OCI-M2 (cell line): ENCODE data around the gene HHAT.
"Not testable (repeated sequence)": the region's sequence is repeated elsewhere in the genome, so short reads cannot be mapped to it uniquely, and the experiment has no call there.

Experiments
- DNase-seq: peaks from one replicate; lab custom pipeline; 2025; ENCODE audit not compliant: unreplicated experiment; lab: John Stamatoyannopoulos, UW

The HHAT gene

GRCh38 chr1:210354305-210354704 is 25.6 kb downstream of the HHAT start:
- DNase-seq, result not testable (repeated sequence)

- no peak for DNase-seq
Observed at GRCh38 chr1:210358626-210359025, 29.9 kb downstream of the HHAT start.

- DNase-seq, result no peak
Observed at GRCh38 chr1:210359255-210359654, 30.6 kb downstream of the HHAT start.

GRCh38 chr1:210360852-210361477 is 32.3 kb downstream of the HHAT start:
- no peak for DNase-seq

- DNase-seq, result no peak
Observed at GRCh38 chr1:210361665-210362064, 33.0 kb downstream of the HHAT start.

- DNase-seq, result no peak
Observed at GRCh38 chr1:210362526-210362925, 33.8 kb downstream of the HHAT start.

GRCh38 chr1:210363119-210363518 is 34.4 kb downstream of the HHAT start:
- no peak for DNase-seq

GRCh38 chr1:210364479-210364878 is 35.8 kb downstream of the HHAT start:
- no peak for DNase-seq

- DNase-seq, result no peak
Observed at GRCh38 chr1:210366767-210367166, 38.1 kb downstream of the HHAT start.

GRCh38 chr1:210367566-210367965 is 38.9 kb downstream of the HHAT start:
- no peak for DNase-seq

- no peak for DNase-seq
Observed at GRCh38 chr1:210369425-210369824, 40.7 kb downstream of the HHAT start.

GRCh38 chr1:210371916-210372315 is 43.2 kb downstream of the HHAT start:
- no peak for DNase-seq

- DNase-seq, result no peak
Observed at GRCh38 chr1:210372491-210372890, 43.8 kb downstream of the HHAT start.

GRCh38 chr1:210372931-210373627 is 44.4 kb downstream of the HHAT start:
- DNase-seq, result no peak

- DNase-seq, result no peak
Observed at GRCh38 chr1:210373628-210373877, 44.9 kb downstream of the HHAT start.

- no peak for DNase-seq
Observed at GRCh38 chr1:210373878-210374599, 45.3 kb downstream of the HHAT start.

GRCh38 chr1:210374600-210374953 is 45.9 kb downstream of the HHAT start:
- no peak for DNase-seq

- DNase-seq, result no peak
Observed at GRCh38 chr1:210376836-210377372, 48.2 kb downstream of the HHAT start.

- DNase-seq, result no peak
Observed at GRCh38 chr1:210377731-210378333, 49.1 kb downstream of the HHAT start.

GRCh38 chr1:210378736-210379135 is 50.0 kb downstream of the HHAT start:
- DNase-seq, result no peak

- no peak for DNase-seq
Observed at GRCh38 chr1:210381934-210382333, 53.2 kb downstream of the HHAT start.

- DNase-seq, result no peak
Observed at GRCh38 chr1:210384625-210385024, 55.9 kb downstream of the HHAT start.
